HEK293T (cell line): Measurements from ENCODE around the gene DTNB.

Experiments used
- ARNT ChIP-seq: fragments of 450-650 bp; IDR thresholded peaks from 2 replicates; pipeline ENCODE4 v1.6.1; 2017; ENCODE audit warnings: mild to moderate bottlenecking
- ELF4 ChIP-seq: fragments of 450-650 bp; IDR thresholded peaks from 2 replicates; pipeline ENCODE4 v1.6.1; 2017; ENCODE audit warnings: antibody characterized with exemption
- LEF1 ChIP-seq: fragments of 450-650 bp; IDR thresholded peaks from 2 replicates; pipeline ENCODE4 v1.6.1; 2017; ENCODE audit warnings: mild to moderate bottlenecking, borderline replicate concordance
- SP1 ChIP-seq: fragments of 450-650 bp; IDR thresholded peaks from 2 replicates; pipeline ENCODE4 v1.6.1; 2017
- TARDBP ChIP-seq: fragments of 450-650 bp; IDR thresholded peaks from 2 replicates; pipeline ENCODE4 v1.6.1; 2016

DNA sequence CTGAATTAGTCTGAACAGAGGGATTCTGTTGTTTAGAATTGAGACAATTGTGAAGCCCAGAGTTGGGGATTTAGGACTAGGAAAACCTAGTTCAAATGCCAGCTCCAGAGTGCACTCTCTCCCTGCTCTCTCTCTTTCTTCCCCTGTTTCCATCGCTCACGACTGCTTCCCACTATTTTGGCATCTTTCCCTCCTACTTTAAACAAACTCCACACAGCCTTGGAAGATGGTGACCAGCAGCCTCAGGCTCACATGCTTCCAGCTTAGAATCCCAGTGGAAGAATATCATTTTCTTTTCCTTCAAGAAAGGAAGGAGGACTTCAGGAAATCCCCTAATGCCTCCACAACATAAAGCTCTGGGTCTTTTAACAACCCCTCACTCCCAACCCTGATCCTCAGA is 325.5 kb downstream of the DTNB start:
- TF ChIP-seq SP1: no peak
- no peak for TF ChIP-seq ELF4
- no peak for TF ChIP-seq TARDBP
- no peak for TF ChIP-seq LEF1
- no peak for TF ChIP-seq ARNT
